Measurements from ENCODE around the gene RABL3.

RABL3 gene

DNA sequence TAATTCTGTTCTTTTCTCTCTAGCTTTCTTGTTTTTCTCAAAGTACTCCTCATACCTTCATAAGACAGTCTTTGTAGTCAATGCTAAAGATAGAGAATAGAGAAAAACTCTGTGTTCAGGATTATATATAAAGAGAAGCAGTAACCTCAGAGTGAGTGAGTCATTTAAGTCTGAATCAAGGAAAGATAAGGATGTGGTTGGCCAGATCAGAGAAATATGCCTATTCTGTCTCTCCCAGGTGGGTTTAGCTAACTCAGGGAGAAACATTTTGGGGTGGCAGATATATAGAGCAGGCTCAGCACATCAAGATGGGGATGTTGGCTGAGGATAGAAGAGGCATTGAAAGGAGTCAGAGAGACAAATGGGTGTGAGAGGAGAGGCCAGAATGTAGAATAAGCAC, 31.6 kb upstream of the RABL3 start:
- TF ChIP-seq, protein P1, sequence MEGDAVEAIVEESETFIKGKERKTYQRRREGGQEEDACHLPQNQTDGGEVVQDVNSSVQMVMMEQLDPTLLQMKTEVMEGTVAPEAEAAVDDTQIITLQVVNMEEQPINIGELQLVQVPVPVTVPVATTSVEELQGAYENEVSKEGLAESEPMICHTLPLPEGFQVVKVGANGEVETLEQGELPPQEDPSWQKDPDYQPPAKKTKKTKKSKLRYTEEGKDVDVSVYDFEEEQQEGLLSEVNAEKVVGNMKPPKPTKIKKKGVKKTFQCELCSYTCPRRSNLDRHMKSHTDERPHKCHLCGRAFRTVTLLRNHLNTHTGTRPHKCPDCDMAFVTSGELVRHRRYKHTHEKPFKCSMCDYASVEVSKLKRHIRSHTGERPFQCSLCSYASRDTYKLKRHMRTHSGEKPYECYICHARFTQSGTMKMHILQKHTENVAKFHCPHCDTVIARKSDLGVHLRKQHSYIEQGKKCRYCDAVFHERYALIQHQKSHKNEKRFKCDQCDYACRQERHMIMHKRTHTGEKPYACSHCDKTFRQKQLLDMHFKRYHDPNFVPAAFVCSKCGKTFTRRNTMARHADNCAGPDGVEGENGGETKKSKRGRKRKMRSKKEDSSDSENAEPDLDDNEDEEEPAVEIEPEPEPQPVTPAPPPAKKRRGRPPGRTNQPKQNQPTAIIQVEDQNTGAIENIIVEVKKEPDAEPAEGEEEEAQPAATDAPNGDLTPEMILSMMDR (IDR thresholded peaks at IDR 0.05) = no peak
- DNase-seq (ENCODE audit: low spot score) = no peak
- H3K27ac ChIP-seq = no peak overlapping the region
- no peak overlapping the region for H3K4me3 ChIP-seq

DNA sequence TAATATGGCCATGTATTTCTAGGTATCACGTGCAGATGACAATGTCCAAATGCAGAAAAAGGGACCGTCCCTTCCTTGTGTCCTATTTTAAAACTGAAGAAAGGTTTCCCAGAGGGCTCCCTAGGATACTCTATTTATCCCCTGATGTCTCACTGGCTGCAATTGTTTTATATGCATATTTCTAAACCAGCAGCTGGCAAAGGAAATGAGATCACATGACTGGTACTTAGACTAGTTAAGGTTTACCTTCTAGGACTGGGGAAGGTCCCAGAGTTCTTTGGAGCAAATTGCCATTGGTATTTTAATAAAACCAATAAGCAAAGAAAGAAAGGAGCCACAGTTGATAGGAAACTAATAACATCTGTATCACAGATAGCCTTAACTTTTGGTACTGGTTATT, 29.8 kb upstream of the RABL3 start:
- H3K27ac ChIP-seq = no peak overlapping the region
- TF ChIP-seq, protein P1 (IDR thresholded peaks at IDR 0.05) = no peak

DNA sequence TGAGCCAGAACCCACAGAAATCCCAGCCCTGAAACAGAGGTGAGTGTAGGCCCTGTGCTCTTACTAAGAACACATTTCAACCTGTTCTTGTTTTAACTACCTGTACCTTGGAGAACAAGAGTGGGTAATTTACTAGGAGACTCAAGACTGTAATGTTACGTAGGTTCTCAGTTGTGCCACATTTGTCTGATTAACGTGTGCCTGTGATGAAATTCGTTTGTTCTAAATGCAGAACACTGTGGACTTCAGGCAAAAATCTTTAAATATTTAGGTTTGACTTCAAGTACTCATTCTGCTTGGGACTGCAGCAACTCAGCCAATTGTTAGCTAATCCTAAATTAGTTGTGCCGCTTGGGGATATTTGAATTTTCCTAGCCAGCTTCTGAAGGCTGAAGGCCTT, 28.6 kb upstream of the RABL3 start:
- H3K27ac ChIP-seq = no peak overlapping the region
- H3K4me3 ChIP-seq = no peak overlapping the region
- DNase-seq (ENCODE audit: low spot score) = no peak
- TF ChIP-seq, protein P1 (IDR thresholded peaks at IDR 0.05) = no peak

More for the DNA sequence above, 29.8 kb upstream of the RABL3 start:
- DNase-seq (ENCODE audit: low spot score) = no peak
- H3K4me3 ChIP-seq = no peak overlapping the region

DNA sequence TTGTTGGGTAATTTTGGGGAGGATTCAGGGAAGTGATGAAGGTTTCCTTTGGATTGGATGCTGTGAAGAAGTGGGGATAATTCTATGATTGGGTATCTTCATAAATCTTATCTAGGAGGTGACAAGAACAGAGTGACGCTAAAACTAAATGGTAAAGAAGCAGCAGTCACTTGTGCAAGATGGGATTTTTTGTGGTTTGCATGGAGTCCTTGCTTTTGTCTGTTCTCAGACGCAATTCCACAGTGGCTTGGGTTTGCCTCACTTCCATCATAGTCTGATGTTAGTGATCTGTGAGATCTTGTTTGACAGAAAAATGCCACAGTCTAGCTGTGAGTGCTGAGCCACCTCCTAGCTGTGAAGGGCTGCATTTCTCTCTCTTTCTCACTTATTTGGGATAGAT, 27.1 kb upstream of the RABL3 start:
- Histone ChIP-seq H3K4me3 (no peak overlapping the region), H3K27ac (no peak overlapping the region)
- no peak for DNase-seq (ENCODE audit: low spot score)
- TF ChIP-seq, protein P1 (IDR thresholded peaks at IDR 0.05) = no peak

DNA sequence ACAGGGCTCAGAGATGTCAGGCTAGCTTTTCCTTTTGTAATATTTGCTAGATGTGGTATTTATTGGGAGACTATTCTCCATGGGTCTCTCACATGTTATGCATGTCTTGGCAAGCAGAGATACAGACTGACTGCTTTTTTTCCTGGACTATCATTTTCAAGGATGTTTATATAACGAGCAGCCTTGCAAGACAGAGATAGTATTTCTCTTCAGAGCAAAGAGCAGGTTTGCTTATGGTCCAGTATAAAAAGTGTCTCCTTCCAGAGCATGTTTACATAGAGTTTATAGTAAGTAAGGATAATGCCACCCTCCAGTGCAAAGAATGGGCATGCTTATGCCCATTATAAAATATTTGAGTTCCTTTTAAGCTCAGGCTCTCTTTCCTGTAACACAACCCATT, 24.8 kb upstream of the RABL3 start:
- no peak for DNase-seq (ENCODE audit: low spot score)
- no peak overlapping the region for H3K27ac ChIP-seq
- H3K4me3 ChIP-seq = no peak overlapping the region

DNA sequence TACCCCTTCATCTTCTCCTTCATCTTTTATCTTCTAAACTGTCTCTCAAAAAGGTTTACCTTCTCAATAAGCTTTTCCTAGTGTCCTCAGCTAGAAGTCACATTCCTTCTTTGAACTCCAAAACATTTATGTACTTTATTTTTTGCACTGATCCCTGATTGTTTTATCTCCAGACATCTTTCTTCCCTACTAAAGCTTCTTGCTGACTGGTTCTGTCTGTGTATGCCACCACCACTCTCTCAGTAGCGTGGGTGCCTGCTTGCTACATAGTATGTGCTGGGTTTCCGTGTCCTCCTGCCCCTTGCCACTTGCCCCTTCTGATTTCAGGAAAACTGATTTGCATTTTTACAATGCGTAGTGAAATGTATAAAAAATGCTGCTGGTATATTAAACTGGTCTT, 24.3 kb upstream of the RABL3 start:
- H3K27ac ChIP-seq = no peak overlapping the region
- DNase-seq (ENCODE audit: low spot score) = no peak
- TF ChIP-seq, protein P1 (IDR thresholded peaks at IDR 0.05) = no peak
- H3K4me3 ChIP-seq = no peak overlapping the region

More for the DNA sequence above, 24.8 kb upstream of the RABL3 start:
- TF ChIP-seq, protein P1 (IDR thresholded peaks at IDR 0.05) = no peak

DNA sequence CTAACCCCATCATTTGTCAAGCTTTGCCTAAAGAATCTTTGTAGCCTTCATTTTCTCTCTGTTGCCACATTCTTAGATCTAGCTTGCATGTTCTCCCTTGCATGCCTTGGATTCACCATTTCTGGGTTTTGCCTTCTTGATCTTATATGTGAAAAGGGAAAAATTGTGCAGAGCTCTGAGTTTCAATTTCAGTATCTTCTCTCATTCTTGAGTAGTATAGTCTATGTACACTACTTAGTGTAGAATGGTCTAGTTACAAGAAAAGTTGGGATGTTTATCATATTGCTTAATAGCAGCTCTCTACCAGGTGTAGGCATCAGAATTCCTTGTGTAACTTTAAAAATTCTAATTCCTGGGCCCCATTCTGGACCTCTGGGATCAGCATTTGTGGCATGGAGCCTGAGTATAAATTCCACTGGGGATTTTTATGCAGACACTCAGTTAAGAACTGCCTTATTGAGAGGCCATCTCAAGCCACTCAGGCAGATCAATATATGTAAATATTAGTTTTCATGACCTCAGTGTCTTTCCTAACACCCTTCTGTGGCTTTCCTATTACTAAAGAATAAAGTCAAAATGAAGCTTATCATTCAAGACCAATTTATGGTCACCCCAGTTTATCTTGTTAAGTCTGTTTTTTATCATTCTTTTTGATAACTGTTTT, 23.6 kb upstream of the RABL3 start:
- Histone ChIP-seq H3K27ac (no peak overlapping the region), H3K4me3 (no peak overlapping the region)
- TF ChIP-seq, protein P1 (IDR thresholded peaks at IDR 0.05) = no peak
- DNase-seq (ENCODE audit: low spot score) = no peak
